Non-pigmented ciliary epithelial cell (primary cell): ENCODE results near the gene MED16.
"Not testable (repeated sequence)": the region's sequence is repeated elsewhere in the genome, so short reads cannot be mapped to it uniquely, and the experiment has no call there.

Experiments used
- DNase-seq: peaks from one replicate; pipeline ENCODE4 v3.0.0-alpha.2; 2010; ENCODE audit warnings: low read depth

MED16 gene

DNA sequence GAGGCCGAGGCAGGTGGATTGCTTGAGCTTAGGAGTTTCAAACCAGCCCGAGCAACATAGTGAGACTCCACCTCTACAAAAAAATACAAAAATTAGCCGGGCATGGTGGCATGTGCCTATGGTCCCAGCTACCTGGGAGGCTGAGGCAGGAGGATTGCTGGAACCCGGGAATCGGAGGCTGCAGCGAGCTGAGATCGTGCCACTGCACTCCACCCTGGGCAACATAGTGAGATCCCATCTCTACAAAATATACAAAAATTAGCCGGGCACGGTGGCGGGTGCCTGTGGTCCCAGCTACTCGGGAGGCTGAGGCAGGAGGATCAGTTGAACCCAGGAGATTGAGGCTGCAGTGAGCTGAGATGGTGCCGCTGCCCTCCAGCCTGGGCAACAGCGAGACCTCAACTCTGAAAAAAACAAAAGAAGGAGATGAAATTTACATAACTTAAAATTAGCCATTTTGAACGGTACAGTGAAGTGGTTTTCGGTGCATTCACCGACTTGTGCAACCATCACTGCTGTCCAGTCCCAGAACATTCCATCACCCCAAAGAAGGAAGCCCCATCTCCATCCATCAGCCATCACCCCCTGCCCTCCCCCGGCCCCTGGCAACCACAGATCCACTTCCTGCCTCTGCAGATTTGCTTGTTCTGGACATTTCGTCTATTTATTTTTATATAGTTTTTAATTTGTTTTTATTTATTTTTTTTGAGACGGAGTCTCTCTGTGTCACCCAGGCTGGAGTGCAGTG lies 66.9 kb downstream of the MED16 start:
- DNase-seq: no peak

DNA sequence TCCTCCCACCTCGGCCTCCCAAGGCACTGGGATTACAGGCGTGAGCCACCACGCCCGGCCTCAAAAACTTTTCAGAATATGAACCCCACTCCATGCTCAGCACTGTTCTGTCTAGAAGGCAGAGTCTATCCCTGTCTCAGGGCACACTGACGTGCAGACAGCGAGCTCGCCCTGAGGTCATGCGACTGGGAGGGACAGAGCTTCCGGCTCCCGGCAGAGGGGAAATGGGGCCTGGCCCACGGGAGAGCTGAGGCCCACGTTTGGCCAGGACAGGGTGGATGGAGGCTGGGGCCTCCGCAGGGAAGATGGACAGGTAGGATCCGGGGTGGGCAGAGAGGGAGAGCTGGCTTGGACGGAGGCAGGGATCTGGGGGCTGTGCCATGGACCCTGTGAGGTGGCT lies 68.1 kb downstream of the MED16 start:
- no peak for DNase-seq

- no peak for DNase-seq
These were observed 69.3 kb downstream of the MED16 start for GRCh38 chr19:823565-824121.

GRCh38 chr19:821825-822503 lies 71.0 kb downstream of the MED16 start, which contains the start of gene PLPPR3:
Gene PLPPR3 (minus strand): TSS chr19:821955. CDS start chr19:821559, 396 bp downstream.
- no peak for DNase-seq

DNA sequence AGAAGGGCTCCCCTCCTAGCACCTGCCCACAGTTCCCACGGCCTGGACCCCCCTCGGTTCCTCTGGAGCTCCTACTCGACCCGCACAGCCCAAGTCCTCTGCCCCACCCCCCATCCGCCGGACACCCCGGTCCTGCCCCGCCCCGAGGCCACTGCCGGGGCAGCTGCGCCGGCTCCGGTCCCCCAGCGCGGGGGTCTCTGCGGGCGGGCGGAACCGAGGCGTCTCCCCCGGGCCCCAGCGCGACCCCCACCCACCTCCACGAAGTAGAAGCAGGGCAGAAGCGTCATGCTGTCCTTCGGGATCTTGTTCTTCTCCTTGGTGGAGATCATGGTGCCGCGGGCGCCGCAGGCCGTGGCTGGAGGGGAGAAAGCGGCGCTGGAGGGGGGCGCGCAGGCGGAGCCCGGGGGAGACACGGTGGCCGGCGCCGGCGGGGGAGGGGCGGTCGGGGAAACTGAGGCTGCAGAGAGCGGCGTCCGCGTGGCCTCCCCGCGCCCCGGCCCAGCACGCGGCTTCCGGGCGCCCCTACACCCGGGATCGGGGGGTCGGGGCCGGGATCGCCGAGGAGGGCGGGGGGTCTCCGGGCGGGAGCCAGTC lies 71.7 kb downstream of the MED16 start:
- no peak for DNase-seq

DNA sequence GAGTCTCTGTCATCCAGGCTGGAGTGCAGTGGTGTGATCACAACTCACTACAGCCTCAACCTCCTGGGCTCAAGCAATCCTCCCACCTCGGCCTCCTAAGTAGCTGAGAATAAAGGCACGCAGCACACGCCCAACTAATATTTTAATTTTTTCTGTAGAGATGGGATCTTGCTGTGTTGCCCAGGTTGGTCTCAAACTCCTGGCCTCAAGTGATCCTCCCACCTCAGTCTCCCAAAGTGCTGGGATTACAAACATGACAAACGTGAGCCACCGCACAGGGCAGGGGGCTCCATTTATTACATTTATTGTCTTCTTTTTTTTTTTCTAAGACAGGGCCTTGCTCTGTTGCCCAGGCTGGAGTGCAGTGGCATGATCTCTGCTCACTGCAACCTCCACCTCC lies 72.8 kb downstream of the MED16 start:
- not testable (repeated sequence) for DNase-seq
